Smooth muscle cell (in vitro differentiated cells): Measurements from ENCODE around the gene ADAMTSL1. TPM values are rescaled to one million over a fixed set of nuclear protein-coding genes. Genes with fewer than 3 reads are reported as not detected.

ENCODE experiments used
- DNase-seq: peaks from one replicate; lab custom pipeline; 2025; ENCODE audit not compliant: unreplicated experiment; lab: John Stamatoyannopoulos, UW
- H2AFZ ChIP-seq: fragments of 200-600 bp; sonication (generic); 2 replicates; pipeline ENCODE4 v1.6.0; 2016; ENCODE audit warnings: antibody characterized with exemption, low read depth, mild to moderate bottlenecking
- H3F3A ChIP-seq: fragments of 200-600 bp; sonication (generic); 2 replicates; pipeline ENCODE4 v1.6.0; 2017; ENCODE audit warnings: antibody characterized with exemption, low read depth
- H3K27ac ChIP-seq: fragments of 200-600 bp; sonication (generic); 2 replicates; pipeline ENCODE4 v1.5.1; 2016; ENCODE audit warnings: low read depth, mild to moderate bottlenecking
- H3K27me3 ChIP-seq: fragments of 200-600 bp; sonication (generic); 2 replicates; pipeline ENCODE4 v1.6.1; 2016; ENCODE audit warnings: low read depth, mild to moderate bottlenecking
- H3K36me3 ChIP-seq: fragments of 200-600 bp; sonication (generic); 2 replicates; pipeline ENCODE4 v1.5.1; 2016; ENCODE audit warnings: low read depth
- H3K4me1 ChIP-seq: fragments of 200-600 bp; sonication (generic); 2 replicates; pipeline ENCODE4 v1.5.1; 2016; ENCODE audit warnings: low read depth
- H3K4me2 ChIP-seq: fragments of 200-600 bp; sonication (generic); 2 replicates; pipeline ENCODE4 v1.6.0; 2016; ENCODE audit warnings: mild to moderate bottlenecking
- H3K4me3 ChIP-seq: fragments of 200-600 bp; sonication (generic); 2 replicates; pipeline ENCODE4 v1.5.1; 2016; ENCODE audit warnings: mild to moderate bottlenecking
- H3K79me2 ChIP-seq: fragments of 200-600 bp; sonication (generic); 2 replicates; pipeline ENCODE4 v1.6.0; 2016; ENCODE audit warnings: low read depth, mild to moderate bottlenecking
- H3K9ac ChIP-seq: fragments of 200-600 bp; sonication (generic); 2 replicates; pipeline ENCODE4 v1.6.0; 2016; ENCODE audit warnings: low read depth
- H3K9me3 ChIP-seq: fragments of 200-600 bp; sonication (generic); replicated peaks from 2 replicates; pipeline ENCODE4 v1.5.1; 2016; ENCODE audit warnings: low read depth
- H4K20me1 ChIP-seq: fragments of 200-600 bp; sonication (generic); 2 replicates; pipeline ENCODE4 v1.6.0; 2016; ENCODE audit warnings: low read depth
- WGBS: methylation state at CpG from one replicate; pipeline ENCODE4 v1.1.7; 2016; ENCODE audit warnings: low lambda C conversion rate; 5-methylcytosine and 5-hydroxymethylcytosine counted together
- polyA plus RNA-seq: library from polyadenylated mRNA; unstranded; fragments of >200 nt; fragmentation: Nextera tagmentation; extraction: Ambion mirVana; gene quantifications from 2 replicates; pipeline ENCODE4 v1.2.1, GENCODE V29; 2016
- total RNA-seq: library from RNA; depleted of rRNA; stranded (reverse); fragments of >200 nt; gene quantifications from 2 replicates; pipeline ENCODE4 v1.2.3, GENCODE V29; 2014
- TF ChIP-seq, protein P1 (sequence below): fragments of 200-600 bp; sonication (generic); IDR thresholded peaks from 2 replicates; pipeline ENCODE4 v1.5.1; 2017; ENCODE audit warnings: borderline replicate concordance, mild to moderate bottlenecking, antibody characterized with exemption; ENCODE audit not compliant: insufficient read depth, poor library complexity, severe bottlenecking

Gene ADAMTSL1
- total and polyA plus RNA-seq, 2 experiments from 2014 or later, result 4.3 to 4.4 TPM

DNA sequence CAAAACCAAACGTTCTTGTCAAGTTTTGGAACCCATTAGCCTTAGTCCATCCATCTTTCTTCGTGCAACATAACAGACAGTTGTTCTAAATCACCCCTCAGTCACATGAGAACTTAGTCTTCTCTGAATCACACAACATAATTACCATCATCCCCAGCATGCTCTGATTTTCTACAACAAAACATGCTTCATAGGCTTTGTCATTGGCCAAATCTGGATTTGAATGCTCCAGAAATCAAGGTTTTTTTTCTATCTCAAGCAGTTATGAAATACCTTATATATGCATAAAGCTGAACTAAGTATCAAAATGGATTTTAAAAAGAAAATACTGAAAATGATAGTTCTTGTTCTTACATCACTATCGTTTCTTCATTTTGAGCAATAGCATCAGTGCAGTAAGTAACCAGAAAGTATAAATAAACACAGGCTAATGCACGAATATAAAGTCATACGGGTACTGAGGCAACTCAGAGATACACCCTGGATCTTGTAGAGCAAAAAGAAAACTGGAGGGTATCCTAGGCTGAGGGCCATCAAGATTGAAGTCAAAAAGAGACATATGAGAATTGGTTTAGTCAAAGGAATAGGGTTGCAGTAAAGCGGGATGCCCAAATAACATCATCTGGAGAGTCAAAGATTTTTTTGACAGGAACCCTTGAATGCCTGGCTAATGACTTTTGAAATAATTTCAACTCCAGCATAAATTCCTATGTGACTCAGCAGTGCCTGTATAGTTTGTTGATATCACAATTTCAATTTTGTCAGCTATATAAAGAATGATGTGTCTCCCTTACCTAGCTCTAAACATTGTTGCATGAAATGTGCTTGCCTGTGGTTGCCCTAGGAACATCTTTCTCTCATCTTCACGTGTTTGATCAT, 164.7 kb downstream of the ADAMTSL1 start:
- H3K4me2 ChIP-seq, result no peak overlapping the region
- no peak overlapping the region for H3K27ac ChIP-seq
- no peak overlapping the region for H2AFZ ChIP-seq
- no peaks in the 10 kb centered on the region for H3K4me1 ChIP-seq
- no peak for DNase-seq
- H3K27me3 ChIP-seq, result no peaks in the 10 kb centered on the region
- 89% methylated on average over 7 of the region's 7 CpGs for WGBS
- H3K36me3 ChIP-seq, result no peaks in the 10 kb centered on the region
- H4K20me1 ChIP-seq, result no peaks in the 10 kb centered on the region
- H3K4me3 ChIP-seq, result no peak overlapping the region
- TF ChIP-seq, protein P1, sequence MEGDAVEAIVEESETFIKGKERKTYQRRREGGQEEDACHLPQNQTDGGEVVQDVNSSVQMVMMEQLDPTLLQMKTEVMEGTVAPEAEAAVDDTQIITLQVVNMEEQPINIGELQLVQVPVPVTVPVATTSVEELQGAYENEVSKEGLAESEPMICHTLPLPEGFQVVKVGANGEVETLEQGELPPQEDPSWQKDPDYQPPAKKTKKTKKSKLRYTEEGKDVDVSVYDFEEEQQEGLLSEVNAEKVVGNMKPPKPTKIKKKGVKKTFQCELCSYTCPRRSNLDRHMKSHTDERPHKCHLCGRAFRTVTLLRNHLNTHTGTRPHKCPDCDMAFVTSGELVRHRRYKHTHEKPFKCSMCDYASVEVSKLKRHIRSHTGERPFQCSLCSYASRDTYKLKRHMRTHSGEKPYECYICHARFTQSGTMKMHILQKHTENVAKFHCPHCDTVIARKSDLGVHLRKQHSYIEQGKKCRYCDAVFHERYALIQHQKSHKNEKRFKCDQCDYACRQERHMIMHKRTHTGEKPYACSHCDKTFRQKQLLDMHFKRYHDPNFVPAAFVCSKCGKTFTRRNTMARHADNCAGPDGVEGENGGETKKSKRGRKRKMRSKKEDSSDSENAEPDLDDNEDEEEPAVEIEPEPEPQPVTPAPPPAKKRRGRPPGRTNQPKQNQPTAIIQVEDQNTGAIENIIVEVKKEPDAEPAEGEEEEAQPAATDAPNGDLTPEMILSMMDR, result no peak
- no peaks in the 10 kb centered on the region for H3K9me3 ChIP-seq
- no peak overlapping the region for H3K9ac ChIP-seq
- H3K79me2 ChIP-seq, result no peaks in the 10 kb centered on the region
- no peaks in the 10 kb centered on the region for H3F3A ChIP-seq

DNA sequence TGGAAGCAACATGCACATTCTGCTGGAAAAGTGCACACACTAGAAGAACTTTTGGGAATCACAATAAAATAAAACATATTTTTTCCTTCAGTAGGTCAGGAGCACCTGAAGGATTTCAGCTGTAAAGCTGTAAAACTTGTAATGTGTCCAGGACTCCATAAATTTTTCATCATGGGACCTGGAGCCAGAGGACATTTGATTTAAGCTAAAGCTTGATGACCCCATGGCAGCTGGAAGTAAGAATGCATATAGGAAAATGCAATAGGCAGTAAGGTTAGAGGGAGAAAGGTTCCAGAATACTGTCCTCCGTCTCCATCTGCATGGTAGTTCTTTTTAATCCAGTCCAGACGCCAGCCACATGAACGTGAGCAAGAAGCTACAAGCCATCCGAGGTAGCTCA, 166.0 kb downstream of the ADAMTSL1 start:
- Histone ChIP-seq H3K36me3 (no peaks in the 10 kb centered on the region), H3K79me2 (no peaks in the 10 kb centered on the region), H3K27me3 (no peaks in the 10 kb centered on the region), H3K4me2 (no peak overlapping the region), H3K9me3 (no peaks in the 10 kb centered on the region), H3K9ac (no peak overlapping the region), H2AFZ (no peak overlapping the region), H4K20me1 (no peaks in the 10 kb centered on the region), H3F3A (no peaks in the 10 kb centered on the region), H3K27ac (no peak overlapping the region), H3K4me3 (no peak overlapping the region), H3K4me1 (no peaks in the 10 kb centered on the region)
- TF ChIP-seq, protein P1, result no peak
- WGBS, result 87% methylated on average over 4 of the region's 4 CpGs
- DNase-seq, result no peak

DNA sequence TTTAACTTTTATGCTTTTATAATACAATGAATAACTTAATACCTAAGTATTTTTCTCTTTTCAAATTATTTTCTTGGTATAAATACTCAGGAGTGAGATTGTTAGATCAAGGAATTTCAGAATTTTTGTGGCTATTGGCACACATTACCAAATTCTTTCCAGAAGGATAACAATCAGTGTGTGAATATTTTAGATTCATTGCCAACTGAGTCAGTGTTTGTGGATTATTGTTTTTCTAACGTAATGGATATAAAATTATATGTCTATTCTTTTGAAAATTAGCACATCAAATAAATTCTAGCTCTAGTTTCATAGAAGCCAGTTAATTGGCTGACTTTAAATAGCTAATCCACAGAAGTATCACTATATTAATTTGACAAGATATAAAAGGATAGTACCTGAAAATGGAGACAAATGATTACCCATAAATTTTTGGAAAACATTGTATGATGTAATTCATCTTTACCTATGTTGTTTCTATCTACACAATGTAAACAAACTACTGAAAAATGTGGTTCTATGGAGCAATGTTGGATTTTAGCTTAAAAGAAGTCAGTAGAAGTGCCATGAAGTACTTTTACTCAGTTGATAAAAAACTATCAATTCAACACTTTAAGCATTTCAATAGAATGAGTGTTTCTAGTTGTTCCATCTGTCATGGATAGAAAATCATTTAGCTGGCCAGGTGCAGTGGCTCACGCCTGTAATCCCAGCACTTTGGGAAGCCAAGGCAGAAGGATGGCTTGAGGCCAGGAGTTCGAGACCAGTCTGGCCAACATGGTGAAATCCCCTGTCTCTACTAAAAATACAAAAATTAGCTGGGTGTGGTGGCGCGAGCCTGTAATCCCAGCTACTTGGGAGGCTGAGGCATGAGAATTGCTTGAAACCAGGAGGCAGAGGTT, 185.1 kb downstream of the ADAMTSL1 start:
- H3K9ac ChIP-seq, result no peak overlapping the region
- H3K36me3 ChIP-seq, result no peaks in the 10 kb centered on the region
- no peak overlapping the region for H2AFZ ChIP-seq
- 87% methylated on average over 5 of the region's 5 CpGs for WGBS
- no peaks in the 10 kb centered on the region for H4K20me1 ChIP-seq
- H3K4me2 ChIP-seq, result no peak overlapping the region
- no peak overlapping the region for H3K27ac ChIP-seq
- H3K27me3 ChIP-seq, result no peaks in the 10 kb centered on the region
- no peak overlapping the region for H3K4me3 ChIP-seq
- TF ChIP-seq, protein P1, result no peak
- DNase-seq, result no peak
- no peaks in the 10 kb centered on the region for H3K9me3 ChIP-seq
- H3K79me2 ChIP-seq, result no peaks in the 10 kb centered on the region
- H3F3A ChIP-seq, result no peaks in the 10 kb centered on the region
- H3K4me1 ChIP-seq, result no peaks in the 10 kb centered on the region
